ENCODE results near the gene AKAP17A.

GRCh38 chrX:1609311-1609710, 17.9 kb downstream of the AKAP17A start:
- TF ChIP-seq HDGF (IDR thresholded peaks at IDR 0.05; ENCODE audit: borderline replicate concordance), result no peak
- no peak for TF ChIP-seq L3MBTL2 (conservative IDR thresholded peaks at IDR 0.05)
- no peak for TF ChIP-seq FOXK2 (IDR thresholded peaks at IDR 0.05)
- no peak for TF ChIP-seq BHLHE40 (IDR thresholded peaks at IDR 0.05; ENCODE audit: borderline replicate concordance)
- no peak for TF ChIP-seq SP1 (IDR thresholded peaks at IDR 0.05)
- TF ChIP-seq FOXM1 (IDR thresholded peaks at IDR 0.05; ENCODE audit: borderline replicate concordance), result no peak
- TF ChIP-seq FOXA1 (IDR thresholded peaks at IDR 0.05), result no peak
- TF ChIP-seq ZNF384 (IDR thresholded peaks at IDR 0.05), result no peak
- no peak for TF ChIP-seq TARDBP (IDR thresholded peaks at IDR 0.05)
- no peak for TF ChIP-seq SUZ12 (IDR thresholded peaks at IDR 0.05)
- TF ChIP-seq ELF4 (IDR thresholded peaks at IDR 0.05), result no peak
